ENCODE results near the gene NEDD4L.

The NEDD4L gene

GRCh38 chr18:58209326-58209725 lies 165.3 kb downstream of the NEDD4L start:
- H3K4me1 ChIP-seq, result no peaks in the 10 kb centered on the region
- DNase-seq, result no peak
- TF ChIP-seq CTCF (IDR thresholded peaks at IDR 0.05; ENCODE audit: low read depth, low read length), result no peak

GRCh38 chr18:58211510-58211909 lies 167.5 kb downstream of the NEDD4L start:
- H3K4me3 ChIP-seq (ENCODE audit: low read depth, low read length), result no peak overlapping the region
- no peaks in the 10 kb centered on the region for H3K9me3 ChIP-seq
- no peak for TF ChIP-seq CTCF (IDR thresholded peaks at IDR 0.05; ENCODE audit: low read depth, low read length)
- H3K4me1 ChIP-seq, result no peaks in the 10 kb centered on the region
- H3K27me3 ChIP-seq, result no peaks in the 10 kb centered on the region
- no peak for DNase-seq
- no peaks in the 10 kb centered on the region for H3K36me3 ChIP-seq

More at GRCh38 chr18:58209326-58209725, 165.3 kb downstream of the NEDD4L start:
- no peak overlapping the region for H3K4me3 ChIP-seq (ENCODE audit: low read depth, low read length)
- H3K36me3 ChIP-seq, result no peaks in the 10 kb centered on the region
- H3K9me3 ChIP-seq, result no peaks in the 10 kb centered on the region
- no peaks in the 10 kb centered on the region for H3K27me3 ChIP-seq

- TF ChIP-seq CTCF (IDR thresholded peaks at IDR 0.05; ENCODE audit: low read depth, low read length), result no peak
- no peaks in the 10 kb centered on the region for H3K9me3 ChIP-seq
- no peaks in the 10 kb centered on the region for H3K27me3 ChIP-seq
- H3K4me3 ChIP-seq (ENCODE audit: low read depth, low read length), result no peak overlapping the region
- no peak for DNase-seq
- H3K4me1 ChIP-seq, result no peaks in the 10 kb centered on the region
- no peaks in the 10 kb centered on the region for H3K36me3 ChIP-seq
These were observed 168.2 kb downstream of the NEDD4L start for GRCh38 chr18:58212274-58212673.

GRCh38 chr18:58213440-58213839 lies 169.4 kb downstream of the NEDD4L start:
- no peak for DNase-seq
- no peaks in the 10 kb centered on the region for H3K9me3 ChIP-seq
- TF ChIP-seq CTCF (IDR thresholded peaks at IDR 0.05; ENCODE audit: low read depth, low read length), result no peak
- H3K4me1 ChIP-seq, result no peaks in the 10 kb centered on the region
- no peaks in the 10 kb centered on the region for H3K27me3 ChIP-seq
- no peak overlapping the region for H3K4me3 ChIP-seq (ENCODE audit: low read depth, low read length)
- H3K36me3 ChIP-seq, result no peaks in the 10 kb centered on the region

- H3K4me1 ChIP-seq, result no peaks in the 10 kb centered on the region
- TF ChIP-seq CTCF (IDR thresholded peaks at IDR 0.05; ENCODE audit: low read depth, low read length), result no peak
These were observed 171.0 kb downstream of the NEDD4L start for GRCh38 chr18:58215011-58215410.

GRCh38 chr18:58216071-58216481 lies 172.1 kb downstream of the NEDD4L start:
- DNase-seq, result no peak
- no peak overlapping the region for H3K4me3 ChIP-seq (ENCODE audit: low read depth, low read length)
- no peak for TF ChIP-seq CTCF (IDR thresholded peaks at IDR 0.05; ENCODE audit: low read depth, low read length)
- H3K27me3 ChIP-seq, result no peaks in the 10 kb centered on the region
- H3K4me1 ChIP-seq, result no peaks in the 10 kb centered on the region
- H3K36me3 ChIP-seq, result no peaks in the 10 kb centered on the region
- no peaks in the 10 kb centered on the region for H3K9me3 ChIP-seq

More at GRCh38 chr18:58215011-58215410, 171.0 kb downstream of the NEDD4L start:
- Histone ChIP-seq H3K9me3 (no peaks in the 10 kb centered on the region), H3K4me3 (ENCODE audit: low read depth, low read length) (no peak overlapping the region), H3K27me3 (no peaks in the 10 kb centered on the region), H3K36me3 (no peaks in the 10 kb centered on the region)
- DNase-seq, result no peak
